Tibial nerve (tissue), 3 donors: ENCODE measurements around the gene CD58.

Experiments
- POLR2A ChIP-seq, 2 donors: fragments of 450-650 bp; IDR thresholded peaks; one replicate each; pipeline ENCODE4 v1.6.1; 2017; ENCODE audit warnings: antibody characterized with exemption in 2 of 2, mild to moderate bottlenecking in 2 of 2, moderate library complexity in 2 of 2
- TF ChIP-seq, protein P1 (sequence below), 5 experiments: fragments of 200-600 bp in 3 of 5; fragments of 450-650 bp in 2 of 5; sonication (generic) in 3 of 5; IDR thresholded peaks; one replicate each; pipeline ENCODE4 v1.5.1; 2016 to 2019; ENCODE audit warnings: antibody characterized with exemption in 5 of 5, mild to moderate bottlenecking in 3 of 5, moderate library complexity in 2 of 5

GRCh38 chr1:116540088-116540487 lies 30.7 kb downstream of the CD58 start:
- TF ChIP-seq POLR2A (IDR thresholded peaks at IDR 0.05), result no peak
- TF ChIP-seq, protein P1, sequence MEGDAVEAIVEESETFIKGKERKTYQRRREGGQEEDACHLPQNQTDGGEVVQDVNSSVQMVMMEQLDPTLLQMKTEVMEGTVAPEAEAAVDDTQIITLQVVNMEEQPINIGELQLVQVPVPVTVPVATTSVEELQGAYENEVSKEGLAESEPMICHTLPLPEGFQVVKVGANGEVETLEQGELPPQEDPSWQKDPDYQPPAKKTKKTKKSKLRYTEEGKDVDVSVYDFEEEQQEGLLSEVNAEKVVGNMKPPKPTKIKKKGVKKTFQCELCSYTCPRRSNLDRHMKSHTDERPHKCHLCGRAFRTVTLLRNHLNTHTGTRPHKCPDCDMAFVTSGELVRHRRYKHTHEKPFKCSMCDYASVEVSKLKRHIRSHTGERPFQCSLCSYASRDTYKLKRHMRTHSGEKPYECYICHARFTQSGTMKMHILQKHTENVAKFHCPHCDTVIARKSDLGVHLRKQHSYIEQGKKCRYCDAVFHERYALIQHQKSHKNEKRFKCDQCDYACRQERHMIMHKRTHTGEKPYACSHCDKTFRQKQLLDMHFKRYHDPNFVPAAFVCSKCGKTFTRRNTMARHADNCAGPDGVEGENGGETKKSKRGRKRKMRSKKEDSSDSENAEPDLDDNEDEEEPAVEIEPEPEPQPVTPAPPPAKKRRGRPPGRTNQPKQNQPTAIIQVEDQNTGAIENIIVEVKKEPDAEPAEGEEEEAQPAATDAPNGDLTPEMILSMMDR (IDR thresholded peaks at IDR 0.05), result no peak
